Neuronal stem cell (in vitro differentiated cells): Measurements from ENCODE around the gene VSX2.

Experiments
- DNase-seq: peaks from one replicate; pipeline ENCODE4 v3.0.0-alpha.2; 2013; ENCODE audit warnings: low spot score
- H2AFZ ChIP-seq: one replicate; pipeline ENCODE4 v1.6.1; 2013; ENCODE audit warnings: mild to moderate bottlenecking, low read length, inconsistent platforms
- H2AK5ac ChIP-seq: 2 replicates; pipeline ENCODE4 v1.6.1; 2013; ENCODE audit warnings: low read depth, mild to moderate bottlenecking, inconsistent platforms, low read length, moderate library complexity, mixed read lengths
- H2BK120ac ChIP-seq: 2 replicates; pipeline ENCODE4 v1.6.1; 2013; ENCODE audit warnings: low read depth, mild to moderate bottlenecking, inconsistent platforms, low read length, moderate library complexity, mixed read lengths
- H2BK12ac ChIP-seq: one replicate; pipeline ENCODE4 v1.6.1; 2013; ENCODE audit warnings: low read length, inconsistent platforms
- H2BK15ac ChIP-seq: 2 replicates; pipeline ENCODE4 v1.6.1; 2013; ENCODE audit warnings: mild to moderate bottlenecking, low read length, inconsistent platforms, mixed read lengths
- H2BK5ac ChIP-seq: one replicate; pipeline ENCODE4 v1.6.1; 2013; ENCODE audit warnings: inconsistent platforms, mild to moderate bottlenecking, low read length, moderate library complexity
- H3K14ac ChIP-seq: one replicate; pipeline ENCODE4 v1.6.1; 2013; ENCODE audit warnings: low read length, inconsistent platforms
- H3K18ac ChIP-seq: 2 replicates; pipeline ENCODE4 v1.6.1; 2013; ENCODE audit warnings: low read length, inconsistent platforms
- H3K23ac ChIP-seq: 2 replicates; pipeline ENCODE4 v1.6.1; 2013; ENCODE audit warnings: low read depth, mild to moderate bottlenecking, mixed read lengths, low read length, inconsistent platforms; ENCODE audit not compliant: poor library complexity
- H3K27ac ChIP-seq: replicated peaks from 3 replicates; pipeline ENCODE4 v1.5.1; 2013; ENCODE audit warnings: low read length, inconsistent platforms
- H3K27me3 ChIP-seq, 3 experiments: 2 replicates each; pipeline ENCODE4 v1.6.1; 2013; ENCODE audit warnings: low read length in 3 of 3, mild to moderate bottlenecking in 2 of 3, inconsistent platforms in 1 of 3, low read depth in 1 of 3, mixed read lengths in 1 of 3, moderate library complexity in 1 of 3; ENCODE audit not compliant: control insufficient read depth in 3 of 3, insufficient read depth in 3 of 3
- H3K36me3 ChIP-seq, 2 donors: replicated peaks in 1 of 2; 2 replicates each; pipeline ENCODE4 v1.6.1; 2013; ENCODE audit warnings: low read length in 2 of 2; ENCODE audit not compliant: control insufficient read depth in 2 of 2, insufficient read depth in 2 of 2
- H3K4ac ChIP-seq: 2 replicates; pipeline ENCODE4 v1.6.1; 2013; ENCODE audit warnings: inconsistent platforms, mild to moderate bottlenecking, low read length, moderate library complexity
- H3K4me1 ChIP-seq, 2 donors: 1 replicate in 1 of 2; 2 replicates in 1 of 2; pipeline ENCODE4 v1.6.1; 2013; ENCODE audit warnings: low read length in 2 of 2, low read depth in 1 of 2; ENCODE audit not compliant: control insufficient read depth in 2 of 2, insufficient read depth in 1 of 2
- H3K4me2 ChIP-seq: one replicate; pipeline ENCODE4 v1.6.1; 2013; ENCODE audit warnings: mild to moderate bottlenecking, low read length, inconsistent platforms; ENCODE audit not compliant: insufficient read depth, poor library complexity, severe bottlenecking
- H3K4me3 ChIP-seq, 2 donors: 2 replicates each; pipeline ENCODE4 v1.5.1; 2013; ENCODE audit warnings: low read length in 2 of 2, mild to moderate bottlenecking in 2 of 2, inconsistent platforms in 1 of 2, moderate library complexity in 1 of 2
- H3K79me1 ChIP-seq: one replicate; pipeline ENCODE4 v1.6.1; 2013; ENCODE audit warnings: low read depth, mild to moderate bottlenecking, inconsistent platforms, low read length, moderate library complexity
- H3K9ac ChIP-seq: one replicate; pipeline ENCODE4 v1.6.1; 2013; ENCODE audit warnings: mild to moderate bottlenecking, low read depth, low read length, inconsistent platforms; ENCODE audit not compliant: poor library complexity
- H3K9me3 ChIP-seq, 2 donors: replicated peaks in 1 of 2; 2 replicates each; pipeline versions ENCODE3 to v1.6.1; 2013; ENCODE audit warnings: low read length in 2 of 2, mild to moderate bottlenecking in 2 of 2, inconsistent platforms in 1 of 2, low read depth in 1 of 2, mixed read lengths in 1 of 2, moderate library complexity in 1 of 2; ENCODE audit not compliant: control insufficient read depth in 2 of 2, insufficient read depth in 1 of 2
- H4K8ac ChIP-seq: one replicate; pipeline ENCODE4 v1.6.1; 2013; ENCODE audit warnings: low read depth, mild to moderate bottlenecking, inconsistent platforms, low read length, moderate library complexity
- H4K91ac ChIP-seq: one replicate; pipeline ENCODE4 v1.6.1; 2013; ENCODE audit warnings: low read length, low read depth, mild to moderate bottlenecking, inconsistent platforms; ENCODE audit not compliant: poor library complexity
- WGBS, 2 donors: extraction: QIAGEN DNeasy Blood & Tissue Kit; methylation state at CpG; one replicate each; pipeline ENCODE4 v1.1.7; 2013; ENCODE audit warnings: missing lambda C conversion rate in 2 of 2, mixed read lengths in 1 of 2; ENCODE audit not compliant: insufficient read length in 2 of 2, insufficient replicate concordance in 1 of 2; ENCODE audit errors: extremely low coverage in 2 of 2; 5-methylcytosine and 5-hydroxymethylcytosine counted together

VSX2 gene

GRCh38 chr14:74221741-74222140, 17.5 kb upstream of the VSX2 start:
- H2AK5ac ChIP-seq, result peak overlapping the region; percentile 31
- no peak overlapping the region for H3K14ac ChIP-seq
- H3K4me1 ChIP-seq, result peaks cover 0 to 8% of the 10 kb centered on the region in 2 donors
- H3K36me3 ChIP-seq, result no peaks in the 10 kb centered on the region
- DNase-seq, result no peak
- no peak overlapping the region for H4K91ac ChIP-seq
- no peak overlapping the region for H3K4ac ChIP-seq
- H3K27ac ChIP-seq, result peak overlapping the region; percentile 12
- no peak overlapping the region for H2AFZ ChIP-seq
- H2BK15ac ChIP-seq, result peak overlapping the region; percentile 22
- H3K9me3 ChIP-seq, result no peaks in the 10 kb centered on the region
- H2BK120ac ChIP-seq, result no peak overlapping the region
- no peak overlapping the region for H3K9ac ChIP-seq
- H3K4me2 ChIP-seq, result no peak overlapping the region
- no CpG with 5 or more reads among the region's 7 CpGs for WGBS, 2 donors
- no peak overlapping the region for H4K8ac ChIP-seq
- peak overlapping the region; percentile 14 for H2BK5ac ChIP-seq
- peak overlapping the region; percentile 4 for H3K18ac ChIP-seq
- H3K79me1 ChIP-seq, result no peaks in the 10 kb centered on the region
- no peak overlapping the region for H2BK12ac ChIP-seq
- H3K4me3 ChIP-seq, result no peak overlapping the region
- no peak overlapping the region for H3K23ac ChIP-seq
- H3K27me3 ChIP-seq, result peaks cover 0 to 70% (median 7%) of the 10 kb centered on the region in 3 experiments

DNA sequence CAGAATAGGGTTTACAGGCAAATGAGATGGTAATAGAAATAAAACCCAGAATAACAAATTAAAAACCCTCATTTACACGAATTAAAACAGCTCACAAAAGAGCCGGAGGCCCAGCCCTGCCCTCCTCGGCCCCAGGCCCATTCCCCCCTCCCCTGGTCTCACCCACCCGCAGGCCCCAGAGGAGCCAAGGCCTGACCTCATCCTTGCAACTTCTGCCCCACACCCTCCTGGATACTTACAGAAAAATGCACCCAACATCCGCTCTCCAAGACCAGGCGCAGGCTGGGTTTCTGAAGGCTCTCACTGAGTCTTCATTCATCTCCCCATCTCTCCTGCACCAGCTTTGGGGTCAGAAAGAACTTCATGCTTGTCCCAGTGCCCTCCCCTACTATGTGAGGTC, 16.2 kb upstream of the VSX2 start:
- Histone ChIP-seq H3K4ac (no peak overlapping the region), H3K4me2 (no peak overlapping the region), H2BK120ac (no peak overlapping the region), H3K23ac (no peak overlapping the region), H2AK5ac (no peak overlapping the region), H3K27ac (no peak overlapping the region), H4K91ac (no peak overlapping the region), H3K9ac (no peak overlapping the region), H3K18ac (no peak overlapping the region), H3K79me1 (no peaks in the 10 kb centered on the region), H4K8ac (no peak overlapping the region), H2BK12ac (no peak overlapping the region), H3K9me3 (no peaks in the 10 kb centered on the region), H3K36me3 (no peaks in the 10 kb centered on the region), H3K27me3 (peaks cover 0 to 68% (median 2%) of the 10 kb centered on the region in 3 experiments), H2BK15ac (no peak overlapping the region), H2AFZ (no peak overlapping the region), H3K14ac (no peak overlapping the region), H3K4me3 (no peak overlapping the region), H3K4me1 (peaks cover 0 to 8% of the 10 kb centered on the region in 2 donors), H2BK5ac (no peak overlapping the region)
- DNase-seq, result no peak
- WGBS, 2 donors, result no CpG with 5 or more reads among the region's 6 CpGs

DNA sequence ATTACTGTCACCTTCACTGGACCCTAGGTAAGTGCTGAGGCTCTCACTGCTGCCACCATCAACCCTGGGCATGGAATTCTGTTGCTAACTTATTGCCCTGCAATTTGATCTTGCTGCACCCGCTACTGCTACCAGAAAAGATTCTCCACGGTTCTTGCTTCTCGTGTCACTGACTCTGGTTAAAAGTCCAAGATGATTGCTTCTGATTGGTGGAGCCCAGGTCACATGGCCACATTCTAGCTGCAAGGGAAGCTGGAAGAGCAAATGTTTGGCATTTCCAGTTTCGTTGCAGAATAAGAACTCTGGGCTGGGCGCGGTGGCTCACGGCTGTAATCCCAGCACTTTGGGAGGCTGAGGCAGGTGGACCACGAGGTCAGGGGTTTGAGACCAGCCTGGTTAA, 7.5 kb upstream of the VSX2 start:
- H3K27me3 ChIP-seq, result peaks cover 0 to 47% (median 0%) of the 10 kb centered on the region in 3 experiments
- no CpG with 5 or more reads among the region's 8 CpGs for WGBS, 2 donors

GRCh38 chr14:74235017-74235416, 4.2 kb upstream of the VSX2 start:
- Histone ChIP-seq H2BK120ac (no peak overlapping the region), H3K27me3 (peaks cover 12 to 62% (median 30%) of the 10 kb centered on the region in 3 experiments), H2BK15ac (no peak overlapping the region), H3K4me1 (no peaks in the 10 kb centered on the region), H2AFZ (no peak overlapping the region), H2AK5ac (no peak overlapping the region), H4K8ac (no peak overlapping the region), H3K18ac (no peak overlapping the region), H3K14ac (no peak overlapping the region), H3K9ac (no peak overlapping the region), H2BK5ac (no peak overlapping the region), H3K4ac (no peak overlapping the region), H3K79me1 (no peaks in the 10 kb centered on the region), H3K36me3 (no peaks in the 10 kb centered on the region), H3K23ac (no peak overlapping the region), H3K4me2 (no peak overlapping the region), H3K9me3 (peaks cover 3 to 4% of the 10 kb centered on the region in 2 donors), H4K91ac (no peak overlapping the region), H2BK12ac (no peak overlapping the region), H3K27ac (no peak overlapping the region), H3K4me3 (no peak overlapping the region)
- no peak for DNase-seq
- no CpG with 5 or more reads among the region's 4 CpGs for WGBS, 2 donors

More for the DNA sequence above, 7.5 kb upstream of the VSX2 start:
- Histone ChIP-seq H3K14ac (no peak overlapping the region), H4K91ac (no peak overlapping the region), H2BK15ac (no peak overlapping the region), H3K9me3 (peaks cover 3 to 4% of the 10 kb centered on the region in 2 donors), H2AK5ac (no peak overlapping the region), H3K18ac (no peak overlapping the region), H3K4me2 (no peak overlapping the region), H3K4me1 (no peaks in the 10 kb centered on the region), H2BK120ac (no peak overlapping the region), H3K23ac (no peak overlapping the region), H4K8ac (no peak overlapping the region), H2BK5ac (no peak overlapping the region), H3K36me3 (no peaks in the 10 kb centered on the region), H3K4ac (no peak overlapping the region), H3K9ac (no peak overlapping the region), H2BK12ac (no peak overlapping the region), H3K4me3 (no peak overlapping the region), H3K27ac (no peak overlapping the region), H2AFZ (no peak overlapping the region), H3K79me1 (no peaks in the 10 kb centered on the region)
- no peak for DNase-seq
